ENCODE results near the gene PCF11. TPM values are rescaled to one million over a fixed set of nuclear protein-coding genes. Genes with fewer than 3 reads are reported as not detected.
A peak's percentile ranks its signal among the peaks of the same experiment; 100 is the strongest.

Gene PCF11
- total RNA-seq, 2 donors from 2014 or later: 53.4 to 74.2 TPM

- intact Hi-C loops (cut with DNase I): no loop called here
- ATAC-seq (no peak), DNase-seq (peak; percentile 59 to 69 (median 61))
- Histone ChIP-seq H3K9me3 (no peaks in the 10 kb centered on the region), H3K4me1 (peaks cover 38% of the 10 kb centered on the region), H3K4me3 (peak overlapping the region; percentile 91 to 98), H3K36me3 (replicated peaks in 1 of 2; ENCODE audit: insufficient read depth in 1 of 2, low read depth in 2 of 2) (no peaks in the 10 kb centered on the region), H3K27ac (peak overlapping the region; percentile 92 to 100 (median 98)), H3K27me3 (no peaks in the 10 kb centered on the region)
- WGBS, 2 donors: 0% methylated on average over 16 to 18 of the region's 18 CpGs
- TF ChIP-seq CTCF (IDR thresholded peaks at IDR 0.05) (peak in 1 of 7 experiments; percentile 8), POLR2A (IDR thresholded peaks at IDR 0.05) (no peak)
These were observed 844 bp downstream of the PCF11 start for GRCh38 chr11:83157594-83158356.

- TF ChIP-seq POLR2A (IDR thresholded peaks at IDR 0.05): no peak
- TF ChIP-seq CTCF (IDR thresholded peaks at IDR 0.05): no peak
- peak overlapping the region; percentile 91 to 98 for H3K4me3 ChIP-seq
- peaks cover 42% of the 10 kb centered on the region for H3K4me1 ChIP-seq
- DNase-seq: no peak
- H3K27me3 ChIP-seq: no peaks in the 10 kb centered on the region
- peak overlapping the region; percentile 92 to 100 (median 98) for H3K27ac ChIP-seq
- intact Hi-C loops (cut with DNase I): no loop called here
- WGBS, 2 donors: 0 to 1% methylated on average over 5 of the region's 5 CpGs
- no peak for ATAC-seq
- H3K36me3 ChIP-seq (replicated peaks in 1 of 2; ENCODE audit: insufficient read depth in 1 of 2, low read depth in 2 of 2): no peaks in the 10 kb centered on the region
- no peaks in the 10 kb centered on the region for H3K9me3 ChIP-seq
These were observed 1.4 kb downstream of the PCF11 start for GRCh38 chr11:83158357-83158786.

DNA sequence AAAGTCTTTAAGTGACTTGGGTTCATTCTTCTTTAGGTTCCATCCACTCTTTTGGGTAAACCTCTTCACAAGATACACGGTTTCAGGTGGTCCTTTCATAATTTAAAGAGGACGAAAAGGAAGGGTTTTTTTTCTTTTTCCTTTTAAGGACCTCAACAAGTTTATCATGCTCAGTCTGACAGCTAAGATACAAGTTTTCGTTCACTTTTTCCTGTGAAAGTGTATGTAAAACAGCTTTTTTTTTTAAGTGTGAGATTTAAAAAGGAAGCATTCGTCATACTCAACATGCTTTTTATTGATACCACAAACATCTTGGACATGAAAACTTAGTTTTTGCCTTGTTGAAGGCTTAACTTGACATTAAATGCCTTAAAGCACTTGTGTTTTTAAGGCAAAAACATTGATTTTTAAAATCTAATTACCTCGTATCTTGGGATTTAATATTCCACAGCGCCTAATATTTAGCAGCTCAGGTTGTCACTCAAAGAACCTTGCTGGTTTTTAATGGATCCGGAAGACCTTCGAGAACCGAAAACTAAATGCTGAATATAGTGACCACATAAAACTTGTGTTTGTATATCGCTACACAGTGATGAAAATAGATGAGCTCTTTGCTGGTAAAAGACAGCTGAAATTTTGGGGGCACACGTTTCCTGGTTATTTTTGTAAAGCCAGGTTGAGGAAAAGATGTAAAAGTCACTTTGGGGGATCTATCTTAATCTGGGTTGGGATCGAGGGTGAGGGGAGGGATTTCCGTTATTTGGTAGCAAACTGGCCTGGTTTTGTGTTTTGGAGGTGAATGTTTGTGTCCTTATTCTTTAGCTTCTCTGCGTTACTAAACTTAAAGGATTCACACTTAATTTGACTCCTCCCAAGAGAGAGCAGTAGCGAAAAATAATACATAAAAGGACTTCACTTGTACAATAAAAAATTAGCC lies 2.3 kb downstream of the PCF11 start:
- H3K27ac ChIP-seq: peak overlapping the region in 3 of 4 donors; percentile 31 to 100 (median 41)
- 2 to 3% methylated on average over 15 of the region's 15 CpGs for WGBS, 2 donors

More for the DNA sequence above, 2.3 kb downstream of the PCF11 start:
- H3K27me3 ChIP-seq: no peaks in the 10 kb centered on the region
- H3K4me3 ChIP-seq: peak overlapping the region; percentile 91 to 98
- peaks cover 42% of the 10 kb centered on the region for H3K4me1 ChIP-seq
- ATAC-seq (no peak), DNase-seq (no peak)
- peaks cover 0 to 2% of the 10 kb centered on the region in 2 donors for H3K36me3 ChIP-seq (replicated peaks in 1 of 2; ENCODE audit: insufficient read depth in 1 of 2, low read depth in 2 of 2)
- H3K9me3 ChIP-seq: no peaks in the 10 kb centered on the region
- intact Hi-C loops (cut with DNase I): no loop called here
- TF ChIP-seq POLR2A (IDR thresholded peaks at IDR 0.05) (no peak), CTCF (IDR thresholded peaks at IDR 0.05) (no peak)
